K562 (cell line): ENCODE data around the gene CYBB. TPM values are rescaled to one million over a fixed set of nuclear protein-coding genes. Genes with fewer than 3 reads are reported as not detected.

Experiments used
- CBX1 ChIP-seq: sonication (generic); IDR thresholded peaks from 2 replicates; pipeline ENCODE4 v1.6.1; 2016; ENCODE audit warnings: antibody characterized with exemption, low read depth, mild to moderate bottlenecking
- CREM ChIP-seq: IDR thresholded peaks from 2 replicates; pipeline ENCODE4 v1.6.1; 2014; ENCODE audit warnings: antibody characterized with exemption, low read depth
- FOSL1 ChIP-seq: fragments of 200-800 bp; sonication (Bioruptor generic); conservative IDR thresholded peaks from 2 replicates; pipeline ENCODE4 v1.6.1; 2016; ENCODE audit warnings: missing genetic modification characterization, missing compliant biosample characterization
- GTF2A2 ChIP-seq: IDR thresholded peaks from 2 replicates; pipeline ENCODE4 v1.6.1; 2016; ENCODE audit warnings: mild to moderate bottlenecking, missing genetic modification characterization, missing compliant biosample characterization
- MTA2 ChIP-seq: fragments of 450-650 bp; IDR thresholded peaks from 2 replicates; pipeline ENCODE4 v1.6.1; 2016; ENCODE audit warnings: low read depth
- MTA3 ChIP-seq: fragments of 450-650 bp; formaldehyde crosslinking; IDR thresholded peaks from 2 replicates; pipeline ENCODE4 v1.6.1; 2017; ENCODE audit warnings: mild to moderate bottlenecking, borderline replicate concordance
- NBN ChIP-seq: fragments of 450-650 bp; IDR thresholded peaks from 2 replicates; pipeline ENCODE4 v1.6.1; 2016; ENCODE audit warnings: low read depth, mild to moderate bottlenecking
- NCOR1 ChIP-seq: fragments of 450-650 bp; IDR thresholded peaks from 2 replicates; pipeline ENCODE4 v1.6.1; 2016; ENCODE audit warnings: mild to moderate bottlenecking, moderate library complexity
- NFATC3 ChIP-seq: fragments of 450-650 bp; IDR thresholded peaks from 2 replicates; pipeline ENCODE4 v1.6.1; 2017; ENCODE audit warnings: mild to moderate bottlenecking
- PHF20 ChIP-seq: fragments of 450-650 bp; IDR thresholded peaks from 2 replicates; pipeline ENCODE4 v1.6.1; 2018; ENCODE audit not compliant: partially characterized antibody
- PHF8 ChIP-seq: fragments of 200-600 bp; sonication (generic); IDR thresholded peaks from 2 replicates; pipeline ENCODE4 v1.6.1; 2012; ENCODE audit warnings: mixed run types, mild to moderate bottlenecking, inconsistent platforms, low read length, moderate library complexity, borderline replicate concordance
- POLR2AphosphoS2 ChIP-seq: IDR thresholded peaks from 2 replicates; pipeline ENCODE4 v1.6.1; 2012; ENCODE audit warnings: low read length, improper control_type of control experiment
- SPI1 ChIP-seq: IDR thresholded peaks from 2 replicates; pipeline ENCODE4 v1.6.1; 2011; ENCODE audit warnings: low read depth, low read length, control low read depth, borderline replicate concordance
- polyA plus RNA-seq, 8 experiments: library from polyadenylated mRNA; depleted of rRNA in 4 of 8; stranded (reverse) in 5 of 8; unstranded in 3 of 8; fragments of >200 nt; fragmentation: Nextera tagmentation in 2 of 8; fragmentation: Illumina TruSeq in 1 of 8; extraction: Ambion mirVana in 2 of 8; extraction: Trizol in 1 of 8; gene quantifications; 2 replicates each; pipeline versions ENCODE4 v1.2.1 to v1.2.3, GENCODE V29; 2011 to 2014; ENCODE audit warnings: inconsistent platforms in 1 of 8, missing spikeins in 1 of 8
- total RNA-seq, 7 experiments: library from RNA; depleted of rRNA in 6 of 7; stranded (reverse); fragments of >200 nt in 6 of 7; fragmentation: Illumina TruSeq in 2 of 7; extraction: Trizol in 2 of 7; gene quantifications; 2 replicates each; pipeline versions ENCODE4 v1.2.1 to v1.2.3, GENCODE V29; 2011 to 2021; ENCODE audit warnings: low replicate concordance in 1 of 7
- TF ChIP-seq, protein P1 (sequence below): fragments of 450-650 bp; IDR thresholded peaks from 2 replicates; pipeline ENCODE4 v1.6.1; 2017; ENCODE audit warnings: antibody characterized with exemption, mild to moderate bottlenecking
- TF ChIP-seq, protein P2 (sequence below): fragments of 450-650 bp; IDR thresholded peaks from 2 replicates; pipeline ENCODE4 v1.6.1; 2018; ENCODE audit not compliant: partially characterized antibody
- TF ChIP-seq, protein P3 (sequence below): fragments of 250-450 bp; sonication (Bioruptor Pico); IDR thresholded peaks from 2 replicates; pipeline ENCODE4 v1.5.0; 2021; ENCODE audit warnings: mild to moderate bottlenecking, moderate library complexity

Gene CYBB
- total and polyA plus RNA-seq, 9 of the 15 experiments (the other 6 are each of a cell fraction or from before 2014, with no cell fraction given) = 0.25 to 1.3 (median 0.74) TPM

DNA sequence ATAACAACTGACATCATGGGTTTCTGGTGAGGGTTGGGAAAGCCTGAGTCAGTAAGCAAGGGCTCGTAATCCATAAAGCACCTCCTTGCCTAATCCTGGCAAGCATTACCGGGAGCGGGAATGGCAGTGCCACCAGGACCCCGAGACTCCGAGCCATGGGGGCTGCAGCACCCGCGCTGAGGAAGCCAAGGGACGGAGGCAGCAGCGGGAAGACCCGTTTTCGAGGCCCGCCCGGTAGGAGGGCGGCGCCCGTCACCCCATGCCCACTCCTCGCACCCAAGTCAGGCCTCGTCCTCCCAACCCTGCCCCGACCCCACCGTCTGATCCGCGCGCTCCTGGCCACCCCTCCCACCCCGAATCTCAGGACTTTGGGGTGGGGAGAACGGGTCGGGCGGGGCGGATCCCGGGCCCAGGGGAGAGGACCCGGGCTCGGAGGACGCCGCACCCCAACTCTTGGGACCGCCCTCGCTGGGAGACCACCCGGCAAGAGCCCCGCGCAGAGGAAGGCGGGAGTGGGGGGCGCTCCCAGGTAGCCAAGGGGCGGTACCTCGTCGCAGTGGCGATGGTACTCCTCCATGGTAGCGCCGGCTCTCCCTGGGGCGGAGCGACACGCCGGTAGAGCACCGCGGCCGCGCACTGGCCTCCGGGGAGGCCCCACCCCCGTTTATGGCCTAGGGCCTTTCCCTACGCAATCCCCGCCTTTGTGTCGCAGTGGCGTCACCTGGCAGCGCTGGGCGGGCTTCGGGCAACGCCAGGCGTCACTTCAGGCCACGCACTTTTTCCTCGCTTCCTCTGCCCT is 67.3 kb downstream of the CYBB start, which contains the start of gene DYNLT3 (continued):
- TF ChIP-seq, protein P1, sequence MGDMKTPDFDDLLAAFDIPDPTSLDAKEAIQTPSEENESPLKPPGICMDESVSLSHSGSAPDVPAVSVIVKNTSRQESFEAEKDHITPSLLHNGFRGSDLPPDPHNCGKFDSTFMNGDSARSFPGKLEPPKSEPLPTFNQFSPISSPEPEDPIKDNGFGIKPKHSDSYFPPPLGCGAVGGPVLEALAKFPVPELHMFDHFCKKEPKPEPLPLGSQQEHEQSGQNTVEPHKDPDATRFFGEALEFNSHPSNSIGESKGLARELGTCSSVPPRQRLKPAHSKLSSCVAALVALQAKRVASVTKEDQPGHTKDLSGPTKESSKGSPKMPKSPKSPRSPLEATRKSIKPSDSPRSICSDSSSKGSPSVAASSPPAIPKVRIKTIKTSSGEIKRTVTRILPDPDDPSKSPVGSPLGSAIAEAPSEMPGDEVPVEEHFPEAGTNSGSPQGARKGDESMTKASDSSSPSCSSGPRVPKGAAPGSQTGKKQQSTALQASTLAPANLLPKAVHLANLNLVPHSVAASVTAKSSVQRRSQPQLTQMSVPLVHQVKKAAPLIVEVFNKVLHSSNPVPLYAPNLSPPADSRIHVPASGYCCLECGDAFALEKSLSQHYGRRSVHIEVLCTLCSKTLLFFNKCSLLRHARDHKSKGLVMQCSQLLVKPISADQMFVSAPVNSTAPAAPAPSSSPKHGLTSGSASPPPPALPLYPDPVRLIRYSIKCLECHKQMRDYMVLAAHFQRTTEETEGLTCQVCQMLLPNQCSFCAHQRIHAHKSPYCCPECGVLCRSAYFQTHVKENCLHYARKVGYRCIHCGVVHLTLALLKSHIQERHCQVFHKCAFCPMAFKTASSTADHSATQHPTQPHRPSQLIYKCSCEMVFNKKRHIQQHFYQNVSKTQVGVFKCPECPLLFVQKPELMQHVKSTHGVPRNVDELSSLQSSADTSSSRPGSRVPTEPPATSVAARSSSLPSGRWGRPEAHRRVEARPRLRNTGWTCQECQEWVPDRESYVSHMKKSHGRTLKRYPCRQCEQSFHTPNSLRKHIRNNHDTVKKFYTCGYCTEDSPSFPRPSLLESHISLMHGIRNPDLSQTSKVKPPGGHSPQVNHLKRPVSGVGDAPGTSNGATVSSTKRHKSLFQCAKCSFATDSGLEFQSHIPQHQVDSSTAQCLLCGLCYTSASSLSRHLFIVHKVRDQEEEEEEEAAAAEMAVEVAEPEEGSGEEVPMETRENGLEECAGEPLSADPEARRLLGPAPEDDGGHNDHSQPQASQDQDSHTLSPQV = no peak
- no peak for TF ChIP-seq NCOR1
- TF ChIP-seq POLR2AphosphoS2 = no peak
- TF ChIP-seq PHF8 = peak; percentile 50; the same call in 1 of the 2 replicates
- peak; percentile 88 for TF ChIP-seq CREM
- no peak for TF ChIP-seq SPI1
- TF ChIP-seq GTF2A2 (tag) = no peak
- no peak for TF ChIP-seq MTA2
- TF ChIP-seq CBX1 = no peak
- TF ChIP-seq PHF20 = no peak
- no peak for TF ChIP-seq NFATC3
- no peak for TF ChIP-seq FOSL1 (tag)
- TF ChIP-seq, protein P2, sequence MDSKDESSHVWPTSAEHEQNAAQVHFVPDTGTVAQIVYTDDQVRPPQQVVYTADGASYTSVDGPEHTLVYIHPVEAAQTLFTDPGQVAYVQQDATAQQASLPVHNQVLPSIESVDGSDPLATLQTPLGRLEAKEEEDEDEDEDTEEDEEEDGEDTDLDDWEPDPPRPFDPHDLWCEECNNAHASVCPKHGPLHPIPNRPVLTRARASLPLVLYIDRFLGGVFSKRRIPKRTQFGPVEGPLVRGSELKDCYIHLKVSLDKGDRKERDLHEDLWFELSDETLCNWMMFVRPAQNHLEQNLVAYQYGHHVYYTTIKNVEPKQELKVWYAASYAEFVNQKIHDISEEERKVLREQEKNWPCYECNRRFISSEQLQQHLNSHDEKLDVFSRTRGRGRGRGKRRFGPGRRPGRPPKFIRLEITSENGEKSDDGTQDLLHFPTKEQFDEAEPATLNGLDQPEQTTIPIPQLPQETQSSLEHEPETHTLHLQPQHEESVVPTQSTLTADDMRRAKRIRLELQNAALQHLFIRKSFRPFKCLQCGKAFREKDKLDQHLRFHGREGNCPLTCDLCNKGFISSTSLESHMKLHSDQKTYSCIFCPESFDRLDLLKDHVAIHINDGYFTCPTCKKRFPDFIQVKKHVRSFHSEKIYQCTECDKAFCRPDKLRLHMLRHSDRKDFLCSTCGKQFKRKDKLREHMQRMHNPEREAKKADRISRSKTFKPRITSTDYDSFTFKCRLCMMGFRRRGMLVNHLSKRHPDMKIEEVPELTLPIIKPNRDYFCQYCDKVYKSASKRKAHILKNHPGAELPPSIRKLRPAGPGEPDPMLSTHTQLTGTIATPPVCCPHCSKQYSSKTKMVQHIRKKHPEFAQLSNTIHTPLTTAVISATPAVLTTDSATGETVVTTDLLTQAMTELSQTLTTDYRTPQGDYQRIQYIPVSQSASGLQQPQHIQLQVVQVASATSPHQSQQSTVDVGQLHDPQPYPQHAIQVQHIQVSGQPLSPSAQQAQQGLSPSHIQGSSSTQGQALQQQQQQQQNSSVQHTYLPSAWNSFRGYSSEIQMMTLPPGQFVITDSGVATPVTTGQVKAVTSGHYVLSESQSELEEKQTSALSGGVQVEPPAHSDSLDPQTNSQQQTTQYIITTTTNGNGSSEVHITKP = peak; percentile 44
- TF ChIP-seq NBN = no peak
- TF ChIP-seq, protein P3, sequence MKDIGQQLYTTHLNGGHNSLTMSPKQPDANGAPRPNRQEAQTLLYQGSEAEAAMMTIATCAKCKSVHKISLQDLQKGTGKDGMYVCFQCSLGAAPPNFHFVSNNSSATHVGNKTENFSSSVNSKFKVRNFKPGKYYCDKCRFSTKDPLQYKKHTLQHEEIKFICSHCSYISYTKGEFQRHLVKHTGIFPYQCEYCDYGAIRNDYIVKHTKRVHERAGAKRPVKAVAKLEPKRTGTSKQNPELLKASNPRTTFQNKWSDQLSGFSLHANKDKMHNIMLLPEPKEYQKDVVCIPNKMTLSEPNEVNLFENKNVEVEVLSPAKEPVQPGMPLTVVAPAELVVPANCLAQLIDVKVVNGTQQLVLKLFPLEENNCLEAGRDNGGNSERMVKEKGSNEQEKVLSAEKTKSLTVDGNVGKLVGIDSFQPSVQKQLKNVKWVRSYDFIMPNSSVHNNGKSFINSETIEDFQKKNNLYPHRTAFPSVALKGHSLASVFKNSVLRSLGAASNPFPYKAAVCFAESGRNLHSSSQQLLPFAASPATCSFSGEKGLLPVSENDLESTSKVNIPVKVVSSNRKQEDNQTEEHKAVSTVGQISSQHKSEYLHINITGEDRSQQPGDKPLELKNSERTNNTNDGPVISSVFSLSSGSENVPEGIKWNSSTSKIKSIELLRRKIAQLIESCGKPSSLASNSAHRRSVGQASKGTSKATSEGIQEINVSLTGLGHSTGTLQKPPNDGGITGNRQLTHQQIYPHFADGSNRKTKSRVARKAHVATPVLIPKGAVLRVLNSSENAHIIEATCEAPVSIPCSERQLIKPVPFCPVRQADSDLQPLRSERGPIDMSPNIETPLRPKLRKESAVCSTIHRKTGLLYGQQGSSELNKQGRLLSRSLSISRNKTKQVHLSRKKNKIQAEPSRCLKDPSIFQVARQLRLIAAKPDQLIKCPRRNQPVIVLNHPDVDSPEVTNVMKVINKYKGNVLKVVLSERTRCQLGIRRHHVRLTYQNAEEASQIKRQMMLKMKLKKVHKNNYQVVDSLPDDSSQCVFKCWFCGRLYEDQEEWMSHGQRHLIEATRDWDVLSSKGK (CRISPR knock-in tag) = no peak
- no peak; the same call in 1 of the 2 replicates for TF ChIP-seq MTA3
